Osteocyte (in vitro differentiated cells): ENCODE data around the gene NPY. TPM values are rescaled to one million over a fixed set of nuclear protein-coding genes. Genes with fewer than 3 reads are reported as not detected.
"Not testable (repeated sequence)": the region's sequence is repeated elsewhere in the genome, so short reads cannot be mapped to it uniquely, and the experiment has no call there.

Experiments
- DNase-seq: peaks from one replicate; pipeline ENCODE4 v3.0.0; 2021; ENCODE audit warnings: mixed read lengths; ENCODE audit not compliant: unreplicated experiment; ENCODE audit errors: extremely low spot score
- H3K27ac Mint-ChIP-seq: one replicate; pipeline ENCODE4 v1.8.0; 2021; ENCODE audit warnings: mild to moderate bottlenecking, mixed read lengths; ENCODE audit not compliant: unreplicated experiment
- H3K27me3 Mint-ChIP-seq: one replicate; pipeline ENCODE4 v1.8.0; 2021; ENCODE audit warnings: mixed read lengths; ENCODE audit not compliant: unreplicated experiment
- H3K36me3 Mint-ChIP-seq: one replicate; pipeline ENCODE4 v1.8.0; 2021; ENCODE audit warnings: mixed read lengths; ENCODE audit not compliant: unreplicated experiment
- H3K4me1 Mint-ChIP-seq: one replicate; pipeline ENCODE4 v1.8.0; 2021; ENCODE audit warnings: mixed read lengths; ENCODE audit not compliant: unreplicated experiment
- H3K4me3 Mint-ChIP-seq: one replicate; pipeline ENCODE4 v1.8.0; 2021; ENCODE audit warnings: mild to moderate bottlenecking, moderate library complexity, mixed read lengths; ENCODE audit not compliant: unreplicated experiment
- H3K9me3 Mint-ChIP-seq: one replicate; pipeline ENCODE4 v1.8.0; 2021; ENCODE audit warnings: mixed read lengths; ENCODE audit not compliant: unreplicated experiment
- CTCF ChIP-seq: fragments of 200-600 bp; sonication (generic); IDR thresholded peaks from 2 replicates; pipeline ENCODE4 v1.5.0; 2021; ENCODE audit warnings: antibody characterized with exemption, mild to moderate bottlenecking, moderate library complexity
- total RNA-seq: library from RNA; stranded (reverse); gene quantifications from 2 replicates; pipeline ENCODE4 v1.2.1, GENCODE V29; 2021

Gene NPY
- total RNA-seq, 1 donor from 2014 or later: not detected

- no peak for DNase-seq
- no peak for TF ChIP-seq CTCF
- Mint-ChIP-seq H3K4me1 (no peaks in the 10 kb centered on the region), H3K4me3 (no peak overlapping the region), H3K27me3 (no peaks in the 10 kb centered on the region), H3K36me3 (no peaks in the 10 kb centered on the region), H3K27ac (no peak overlapping the region), H3K9me3 (peaks cover 4% of the 10 kb centered on the region)
These were observed 38.6 kb upstream of the NPY start for GRCh38 chr7:24245362-24245761.

- no peaks in the 10 kb centered on the region for H3K27me3 Mint-ChIP-seq
- peaks cover 16% of the 10 kb centered on the region for H3K9me3 Mint-ChIP-seq
- no peak overlapping the region for H3K4me3 Mint-ChIP-seq
- no peaks in the 10 kb centered on the region for H3K36me3 Mint-ChIP-seq
- H3K4me1 Mint-ChIP-seq: no peaks in the 10 kb centered on the region
- H3K27ac Mint-ChIP-seq: no peak overlapping the region
- DNase-seq: no peak
- no peak for TF ChIP-seq CTCF
These were observed 34.7 kb upstream of the NPY start for GRCh38 chr7:24249266-24249665.

GRCh38 chr7:24251568-24251967 is 32.4 kb upstream of the NPY start:
- H3K4me3 Mint-ChIP-seq: no peak overlapping the region
- no peak for TF ChIP-seq CTCF
- no peaks in the 10 kb centered on the region for H3K4me1 Mint-ChIP-seq
- H3K9me3 Mint-ChIP-seq: peaks cover 21% of the 10 kb centered on the region
- H3K27me3 Mint-ChIP-seq: no peaks in the 10 kb centered on the region
- no peak for DNase-seq
- no peaks in the 10 kb centered on the region for H3K36me3 Mint-ChIP-seq
- H3K27ac Mint-ChIP-seq: no peak overlapping the region

- no peak overlapping the region for H3K4me3 Mint-ChIP-seq
- no peaks in the 10 kb centered on the region for H3K4me1 Mint-ChIP-seq
- TF ChIP-seq CTCF: no peak
- H3K27me3 Mint-ChIP-seq: no peaks in the 10 kb centered on the region
- peaks cover 17% of the 10 kb centered on the region for H3K9me3 Mint-ChIP-seq
- H3K36me3 Mint-ChIP-seq: no peaks in the 10 kb centered on the region
- no peak for DNase-seq
- no peak overlapping the region for H3K27ac Mint-ChIP-seq
These were observed 28.9 kb upstream of the NPY start for GRCh38 chr7:24255139-24255538.

- H3K9me3 Mint-ChIP-seq, H3K36me3 Mint-ChIP-seq, H3K4me3 Mint-ChIP-seq, H3K27ac Mint-ChIP-seq, H3K4me1 Mint-ChIP-seq, DNase-seq, H3K27me3 Mint-ChIP-seq: not testable (repeated sequence)
These were observed 25.7 kb upstream of the NPY start for GRCh38 chr7:24258324-24258723.

- no peaks in the 10 kb centered on the region for H3K4me1 Mint-ChIP-seq
- H3K27ac Mint-ChIP-seq: no peak overlapping the region
- no peaks in the 10 kb centered on the region for H3K27me3 Mint-ChIP-seq
- no peak for TF ChIP-seq CTCF
- H3K4me3 Mint-ChIP-seq: no peak overlapping the region
- H3K36me3 Mint-ChIP-seq: no peaks in the 10 kb centered on the region
- H3K9me3 Mint-ChIP-seq: peaks cover 7% of the 10 kb centered on the region
- DNase-seq: no peak
These were observed 12.1 kb upstream of the NPY start for GRCh38 chr7:24271938-24272337.
